Adrenal gland (tissue), 5 donors: ENCODE data around the gene SLC27A2.

Experiments used
- POLR2A ChIP-seq, 2 donors: fragments of 450-650 bp; IDR thresholded peaks; one replicate each; pipeline ENCODE4 v1.6.1; 2017; ENCODE audit warnings: antibody characterized with exemption in 2 of 2, mild to moderate bottlenecking in 2 of 2, moderate library complexity in 1 of 2
- TF ChIP-seq, protein P1 (sequence below), 6 experiments: fragments of 450-650 bp in 4 of 6; fragments of 200-600 bp in 2 of 6; sonication (generic) in 1 of 6; IDR thresholded peaks; 1 replicate in 5 of 6; 2 replicates in 1 of 6; pipeline versions ENCODE4 v1.5.1 to v1.8.0; 2016 to 2021; ENCODE audit warnings: antibody characterized with exemption in 6 of 6, mild to moderate bottlenecking in 2 of 6, moderate library complexity in 1 of 6
- donor health status: DM: no; HTN: no; CAD: no.

DNA sequence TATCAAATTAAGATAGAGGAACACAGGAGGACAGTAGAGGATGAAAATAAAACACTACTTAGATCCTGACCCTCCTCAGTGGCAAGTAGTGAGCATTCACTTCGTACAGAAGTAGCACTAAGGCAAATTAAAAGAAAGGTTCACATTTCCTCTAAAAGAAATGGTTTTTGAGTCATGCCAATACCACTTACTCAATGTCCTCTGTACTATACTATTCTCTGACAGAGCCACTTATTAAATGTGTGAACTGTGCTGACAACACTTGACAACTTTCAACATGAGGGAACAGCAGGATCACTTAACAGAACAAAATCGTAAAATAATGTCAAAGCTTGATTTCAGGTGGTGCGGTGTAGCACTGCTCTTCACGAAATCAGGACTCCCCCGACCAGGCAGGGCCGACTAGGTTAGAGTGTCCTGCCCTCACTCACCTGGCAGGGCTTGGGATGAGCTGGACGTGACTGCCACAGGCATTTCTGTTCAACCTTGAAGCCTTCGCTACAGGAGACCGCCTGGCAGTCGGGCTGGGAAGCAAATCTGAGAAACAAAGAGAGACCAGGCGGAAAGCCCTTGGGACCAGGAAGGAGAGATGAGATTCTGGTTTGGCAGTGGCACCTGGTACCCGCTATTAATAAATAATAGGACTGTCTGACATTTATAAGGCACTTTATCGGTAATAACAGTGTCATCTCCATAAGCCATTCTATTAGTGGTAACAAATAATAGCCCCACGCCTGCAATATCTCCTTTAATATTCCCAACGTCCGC lies 611 bp upstream of the SLC27A2 start:
- TF ChIP-seq, protein P1, sequence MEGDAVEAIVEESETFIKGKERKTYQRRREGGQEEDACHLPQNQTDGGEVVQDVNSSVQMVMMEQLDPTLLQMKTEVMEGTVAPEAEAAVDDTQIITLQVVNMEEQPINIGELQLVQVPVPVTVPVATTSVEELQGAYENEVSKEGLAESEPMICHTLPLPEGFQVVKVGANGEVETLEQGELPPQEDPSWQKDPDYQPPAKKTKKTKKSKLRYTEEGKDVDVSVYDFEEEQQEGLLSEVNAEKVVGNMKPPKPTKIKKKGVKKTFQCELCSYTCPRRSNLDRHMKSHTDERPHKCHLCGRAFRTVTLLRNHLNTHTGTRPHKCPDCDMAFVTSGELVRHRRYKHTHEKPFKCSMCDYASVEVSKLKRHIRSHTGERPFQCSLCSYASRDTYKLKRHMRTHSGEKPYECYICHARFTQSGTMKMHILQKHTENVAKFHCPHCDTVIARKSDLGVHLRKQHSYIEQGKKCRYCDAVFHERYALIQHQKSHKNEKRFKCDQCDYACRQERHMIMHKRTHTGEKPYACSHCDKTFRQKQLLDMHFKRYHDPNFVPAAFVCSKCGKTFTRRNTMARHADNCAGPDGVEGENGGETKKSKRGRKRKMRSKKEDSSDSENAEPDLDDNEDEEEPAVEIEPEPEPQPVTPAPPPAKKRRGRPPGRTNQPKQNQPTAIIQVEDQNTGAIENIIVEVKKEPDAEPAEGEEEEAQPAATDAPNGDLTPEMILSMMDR (IDR thresholded peaks at IDR 0.05): no peak
- no peak for TF ChIP-seq POLR2A (IDR thresholded peaks at IDR 0.05)
